HG03521 (cell line): Measurements from ENCODE around the gene TMEM205.
"Not testable (repeated sequence)": the region's sequence is repeated elsewhere in the genome, so short reads cannot be mapped to it uniquely, and the experiment has no call there.

ENCODE experiments used
- ATAC-seq: cut with Tn5 transposase; IDR thresholded peaks from one replicate; pipeline ENCODE4 v1.9.1; 2021; ENCODE audit warnings: mild to moderate bottlenecking, moderate library complexity; ENCODE audit not compliant: unreplicated experiment

Gene TMEM205

DNA sequence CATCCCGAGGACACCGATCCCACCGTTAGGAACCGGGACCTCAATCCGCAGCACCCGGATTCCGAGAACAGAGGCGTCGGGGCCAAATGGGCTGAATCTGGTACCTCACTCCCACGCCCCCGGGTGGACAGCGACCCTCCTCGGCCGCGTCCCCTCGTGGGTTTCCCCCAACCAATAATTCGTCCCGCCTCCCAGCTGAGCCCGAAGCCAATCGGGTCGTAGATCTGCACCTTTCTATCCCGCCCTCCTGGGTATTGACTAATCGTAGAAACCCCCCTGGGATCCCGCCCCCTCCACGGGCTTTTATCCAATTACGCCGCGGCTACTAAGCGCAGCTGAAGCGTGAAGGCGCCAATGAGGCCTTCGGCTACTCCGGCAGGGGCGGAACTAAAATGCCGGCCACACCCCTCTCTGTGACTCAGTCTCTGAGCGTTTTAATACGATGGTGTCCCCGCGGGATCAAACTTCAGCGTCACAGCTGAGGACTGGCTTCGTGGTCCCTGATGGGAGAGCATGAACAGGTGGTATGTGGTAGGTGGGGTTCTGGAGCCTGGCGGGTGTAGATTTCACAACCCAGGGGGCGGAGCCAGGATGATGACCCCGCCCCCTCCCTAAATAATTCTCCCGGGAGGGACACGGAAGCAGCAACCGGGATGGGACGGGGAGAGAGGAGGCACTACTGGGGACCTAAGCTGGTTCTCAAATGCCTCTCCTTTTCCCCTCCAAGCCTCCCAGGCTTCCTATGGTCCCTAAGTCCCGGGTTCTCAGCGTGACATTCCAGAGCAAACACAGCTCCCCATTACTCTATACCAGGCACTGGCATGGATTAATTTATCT is at the start of gene TMEM205, which contains the start of gene CCDC159:
Gene TMEM205 (minus strand): TSS at position 165 of the 837 bp plus-strand sequence. CDS start 649 bp downstream, outside the sequence.
Gene CCDC159 (plus strand): TSS at position 416 of the 837 bp plus-strand sequence. CDS start 88 bp downstream, at position 504.
- peak; percentile 91 for ATAC-seq

DNA sequence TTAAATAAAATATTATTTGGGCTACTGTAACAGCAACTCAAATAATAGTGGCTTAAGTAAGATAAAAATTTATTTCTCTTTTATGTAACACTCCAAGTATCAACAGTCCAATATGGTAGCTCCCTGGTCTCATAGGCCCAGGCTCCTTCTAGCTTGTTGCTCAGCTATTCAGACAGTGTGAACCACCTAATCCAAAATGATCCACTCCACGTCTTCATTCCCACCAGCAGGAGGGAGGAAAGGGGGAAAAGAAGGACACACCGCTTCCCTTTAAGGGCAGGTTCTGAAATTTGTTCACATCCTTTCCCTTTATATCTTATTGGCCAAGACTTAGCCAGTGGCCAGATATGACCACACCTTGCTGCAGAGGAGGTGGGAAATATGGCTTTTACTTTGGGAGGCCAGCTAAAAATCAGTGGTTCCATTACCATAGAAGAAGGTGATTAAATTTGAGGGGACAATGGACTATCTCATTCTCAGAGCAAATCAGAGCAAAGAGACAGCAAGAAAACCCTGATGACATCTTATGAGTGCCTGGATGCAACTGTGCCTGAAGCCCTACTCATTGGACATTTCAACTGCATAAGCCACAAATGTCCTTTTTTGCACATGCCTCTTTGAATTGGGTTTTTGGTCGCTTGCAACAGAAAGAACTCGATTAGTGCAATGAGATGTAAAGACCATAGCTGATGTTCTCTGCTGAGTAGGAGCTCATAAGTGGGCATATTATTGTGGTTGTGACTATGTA is 45.0 kb upstream of the TMEM205 start:
- no peak for ATAC-seq

DNA sequence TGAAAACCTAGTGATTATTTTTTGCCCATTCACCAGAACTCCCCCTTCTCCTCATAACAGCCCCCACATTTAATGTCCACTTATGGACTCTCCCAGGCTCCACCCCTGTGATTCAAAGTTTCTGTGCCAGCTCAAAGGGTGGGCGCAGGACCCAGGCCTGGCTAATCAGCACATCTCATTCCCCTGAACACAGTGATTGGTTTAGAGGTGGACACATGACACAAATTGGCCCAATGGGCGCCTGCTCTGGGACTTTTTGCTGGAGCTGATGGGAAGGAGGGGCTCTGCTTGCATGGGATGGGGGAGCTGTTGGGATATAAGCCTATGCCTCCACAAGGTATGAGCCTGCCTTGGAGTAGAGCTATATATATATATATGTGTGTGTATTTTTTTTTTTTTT is 44.3 kb upstream of the TMEM205 start:
- ATAC-seq = no peak

DNA sequence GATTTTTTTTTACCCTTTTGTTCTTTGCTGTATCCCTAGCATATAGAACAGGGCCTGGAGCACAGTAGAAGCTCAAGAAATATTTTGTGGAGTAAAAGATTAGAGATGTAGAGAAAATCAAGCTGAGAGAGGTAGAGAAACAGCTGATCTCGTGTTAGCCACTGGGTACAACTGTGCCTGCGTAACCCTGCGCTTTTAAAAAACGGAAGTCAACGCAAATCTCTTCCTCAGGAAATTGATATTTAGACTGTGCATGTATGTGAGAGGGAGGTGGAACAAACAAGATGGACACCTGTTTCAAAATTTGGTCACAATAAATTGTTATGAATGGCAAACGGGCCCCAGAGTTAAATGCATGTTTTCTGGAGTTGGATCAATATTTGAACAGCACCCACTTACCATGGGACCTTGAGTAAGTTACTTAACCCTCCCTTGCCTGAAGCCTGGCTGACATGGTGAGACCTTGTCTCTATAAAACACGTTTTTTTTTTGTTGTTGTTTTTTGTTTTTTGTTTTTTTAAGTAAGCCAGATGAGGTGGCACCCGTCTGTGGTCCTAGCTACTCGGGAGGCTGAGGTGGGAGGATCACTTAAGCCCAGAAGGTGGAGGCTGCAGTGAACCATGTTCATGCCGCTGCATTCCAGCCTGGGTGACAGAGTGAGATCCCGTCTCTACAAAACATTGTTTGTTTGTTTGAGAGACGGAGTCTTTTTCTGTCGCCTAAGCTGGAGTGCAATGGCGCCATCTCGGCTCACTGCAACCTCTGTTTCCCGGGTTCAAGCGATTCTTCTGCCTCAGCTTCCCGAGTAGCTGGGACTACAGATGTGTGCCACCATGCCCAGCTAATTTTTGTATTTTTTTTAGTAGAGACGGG is 41.3 kb upstream of the TMEM205 start:
- ATAC-seq = no peak

DNA sequence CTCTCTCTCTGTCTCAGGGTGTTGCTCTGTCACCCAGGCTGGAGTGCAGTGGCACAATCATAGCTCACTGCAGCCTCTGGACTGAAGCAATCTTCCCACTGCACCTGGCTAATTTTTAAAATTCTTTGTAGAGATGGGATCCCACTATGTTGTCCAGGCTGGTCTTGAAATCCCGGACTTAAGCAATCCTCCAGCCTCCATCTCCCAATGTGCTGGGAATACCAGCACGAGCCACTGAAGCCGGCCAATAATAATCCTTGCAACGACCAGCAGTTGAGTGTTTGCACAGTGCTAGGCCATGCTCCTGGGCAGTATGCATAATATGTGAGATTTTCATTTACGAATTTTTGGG is 38.7 kb upstream of the TMEM205 start:
- ATAC-seq = no peak

DNA sequence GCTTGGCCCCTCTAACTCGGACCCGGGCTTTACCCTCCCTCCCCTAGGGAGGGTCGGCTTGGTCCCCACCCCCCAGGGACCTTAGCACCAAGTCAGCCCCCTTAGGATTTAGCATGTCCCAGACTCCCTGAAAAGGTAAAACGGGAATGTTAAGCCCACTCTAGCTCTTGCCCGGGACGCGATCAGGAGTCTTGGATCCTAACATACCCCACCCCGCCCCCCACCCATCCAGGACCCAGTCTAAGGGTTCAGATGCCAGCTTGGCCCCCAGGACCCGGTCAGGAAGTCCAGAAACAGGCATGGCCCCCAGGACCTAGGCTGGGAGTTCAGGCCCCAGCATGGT is 37.6 kb upstream of the TMEM205 start:
- ATAC-seq = no peak

DNA sequence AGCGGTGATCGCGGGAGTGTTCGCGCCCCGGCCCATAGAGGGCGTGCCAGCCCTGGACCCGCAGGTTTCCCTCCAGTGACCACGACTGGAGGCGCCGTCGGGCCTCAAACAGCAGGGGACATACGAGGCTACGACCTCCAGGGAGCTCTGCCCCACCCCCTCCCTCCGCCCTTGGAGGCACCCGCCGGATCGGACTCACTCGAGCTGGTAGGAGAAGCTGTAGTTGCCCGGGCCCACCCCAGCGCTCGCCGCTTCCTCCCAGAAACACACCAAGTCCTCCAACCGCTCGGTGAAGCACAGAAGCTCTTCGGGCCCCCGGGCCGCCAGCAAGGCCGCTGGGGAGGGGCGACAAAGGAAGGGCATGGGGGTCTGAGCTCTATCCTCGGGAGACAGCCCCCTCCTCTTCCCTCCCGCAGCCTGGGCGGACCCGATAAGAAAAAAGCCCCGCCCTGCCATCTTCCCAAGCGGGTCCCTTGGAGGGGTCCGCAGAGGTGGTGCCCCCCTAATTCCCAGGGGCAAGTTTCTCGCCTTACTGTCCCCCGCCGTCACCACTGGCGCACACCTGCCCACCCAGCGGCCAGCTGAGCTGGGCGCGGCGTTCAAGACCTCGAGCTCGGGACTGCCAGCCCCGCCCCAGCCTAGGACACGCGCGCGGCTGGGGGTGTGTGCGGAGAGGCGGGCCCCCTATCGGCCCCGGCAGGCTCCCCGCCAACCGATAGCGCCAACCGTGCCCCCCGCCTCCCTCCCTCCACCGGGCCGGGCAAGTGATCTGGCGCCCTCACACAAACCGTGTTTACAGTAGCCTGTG is 37.0 kb upstream of the TMEM205 start:
- ATAC-seq = no peak

DNA sequence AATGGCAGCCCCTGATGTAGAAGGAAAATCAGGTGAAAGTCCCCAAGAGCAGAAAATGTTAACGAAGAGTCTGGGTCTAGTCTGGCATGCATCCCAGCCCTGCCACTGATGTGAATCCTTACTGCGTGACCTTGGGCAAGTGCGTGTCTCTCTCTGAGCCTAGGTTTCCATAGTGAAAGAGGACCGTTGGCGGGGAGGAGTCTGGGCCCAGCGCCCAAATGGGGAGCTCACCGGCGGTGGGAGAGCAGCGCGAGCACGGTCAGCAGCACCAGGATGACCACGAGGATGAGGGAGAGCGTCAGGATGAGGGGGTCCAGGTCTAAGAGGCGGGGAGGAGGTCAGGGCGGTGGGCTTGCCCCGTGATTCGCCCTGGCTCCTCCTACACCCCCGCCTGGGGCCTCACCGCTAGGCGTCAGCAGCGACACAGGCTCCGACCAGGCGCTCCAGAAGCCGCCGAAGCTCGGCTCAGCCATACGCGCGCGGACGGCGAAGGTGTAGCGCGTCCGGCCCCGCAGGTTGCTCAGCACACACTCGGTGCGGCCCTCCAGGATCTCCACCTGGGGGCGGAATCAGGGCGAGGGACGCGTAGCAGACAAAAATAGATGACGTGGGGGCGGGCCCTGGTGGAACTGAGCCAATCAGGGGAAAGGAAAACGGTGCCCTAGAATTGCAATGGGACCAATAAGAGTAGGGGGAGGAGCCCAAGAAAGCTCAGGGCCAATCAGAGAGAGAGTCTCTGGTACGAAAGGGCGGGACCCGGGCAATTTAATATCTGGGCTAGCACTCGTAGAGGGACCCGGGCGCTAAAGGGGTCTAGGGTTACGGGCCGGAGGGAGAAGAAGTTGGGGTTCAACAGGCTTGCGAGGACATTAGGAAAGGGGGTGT is 34.8 kb upstream of the TMEM205 start:
- peak; percentile 75 for ATAC-seq

DNA sequence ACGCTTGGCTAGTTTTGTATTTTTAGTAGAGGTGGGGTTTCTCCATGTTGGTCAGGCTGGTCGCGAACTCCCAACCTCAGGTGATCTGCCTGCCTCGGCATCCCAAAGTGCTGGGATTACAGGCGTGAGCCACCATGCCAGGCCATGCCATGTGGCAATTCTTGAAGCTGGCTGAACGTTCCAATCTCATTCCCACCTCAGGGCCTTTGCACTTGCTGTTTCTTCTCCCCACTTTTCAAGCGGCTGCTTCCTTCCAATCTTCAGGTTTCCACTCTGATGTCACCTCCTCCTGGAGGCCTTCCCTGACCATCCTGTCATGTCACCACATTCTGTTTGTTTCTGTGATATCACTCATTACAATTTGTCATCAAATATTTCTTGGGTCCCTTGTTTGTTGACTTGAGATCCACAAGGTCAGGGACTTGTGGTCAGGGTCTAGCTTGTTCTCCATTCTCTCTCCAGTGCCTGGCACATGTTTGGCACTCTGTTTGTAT is 33.8 kb upstream of the TMEM205 start:
- no peak for ATAC-seq

DNA sequence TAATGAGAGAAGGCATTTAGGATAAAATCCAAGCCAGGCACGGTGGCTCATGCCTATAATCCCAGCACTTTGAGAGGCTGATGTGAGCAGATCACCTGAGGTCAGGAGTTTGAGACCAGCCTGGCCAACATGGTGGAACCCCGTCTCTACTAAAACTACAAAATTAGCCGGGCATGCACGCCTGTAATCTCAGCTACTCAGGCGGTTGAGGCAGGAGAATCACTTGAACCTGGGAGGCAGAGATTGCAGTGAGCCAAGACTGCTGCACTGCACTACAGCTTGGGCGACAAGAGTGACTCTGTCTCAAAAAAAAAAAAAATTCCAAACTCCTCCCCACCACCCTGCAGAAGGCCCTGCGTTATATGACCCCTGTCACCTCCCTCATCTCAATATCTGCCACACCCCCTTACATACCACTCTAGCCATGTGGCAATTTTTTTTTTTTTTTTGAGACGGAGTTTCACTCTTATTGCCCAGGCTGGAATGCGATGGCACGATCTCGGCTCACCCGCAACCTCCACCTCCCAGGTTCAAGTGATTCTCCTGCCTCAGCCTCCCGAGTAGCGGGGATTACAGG is 33.3 kb upstream of the TMEM205 start:
- not testable (repeated sequence) for ATAC-seq

DNA sequence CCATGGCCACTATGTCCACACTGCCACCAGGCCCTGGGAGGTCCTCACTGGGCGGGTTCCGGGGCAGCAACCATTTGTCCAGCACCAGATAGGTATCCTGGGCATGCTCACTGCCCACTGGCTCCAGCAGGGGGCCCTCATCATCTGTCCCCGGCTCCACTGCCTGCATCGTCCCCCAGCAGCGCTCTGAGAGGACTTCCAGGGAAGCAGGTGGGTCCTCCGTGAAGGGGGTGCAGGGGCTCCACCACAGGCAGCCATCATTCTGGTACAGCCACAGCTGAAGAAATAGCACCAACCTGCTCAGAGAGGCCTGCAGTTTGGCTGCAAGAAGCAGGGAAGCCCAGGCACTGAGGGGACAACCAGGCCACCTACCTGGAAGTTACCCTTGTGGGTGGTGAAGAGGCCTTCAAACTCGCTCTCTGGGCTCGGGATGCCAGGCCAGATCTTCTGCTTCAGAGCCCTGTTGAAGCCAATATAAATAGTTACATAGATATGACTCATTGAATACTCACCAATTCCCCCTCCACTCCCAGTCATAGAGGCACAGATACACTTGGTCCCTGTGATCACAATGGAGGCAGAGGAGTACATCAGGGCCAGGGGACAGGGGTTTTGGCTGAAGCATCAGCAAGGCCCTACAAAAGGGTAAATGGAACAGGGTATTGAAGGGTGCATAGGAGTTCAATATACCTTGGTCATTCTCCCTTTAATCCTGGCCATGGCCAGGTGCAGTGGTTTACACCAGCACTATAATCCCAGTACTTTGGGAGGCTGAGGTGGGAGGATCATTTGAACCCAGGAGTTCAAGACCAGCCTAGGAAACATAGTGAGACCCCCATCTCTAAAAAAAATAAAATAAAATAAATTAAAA is 32.5 kb upstream of the TMEM205 start:
- ATAC-seq = no peak

DNA sequence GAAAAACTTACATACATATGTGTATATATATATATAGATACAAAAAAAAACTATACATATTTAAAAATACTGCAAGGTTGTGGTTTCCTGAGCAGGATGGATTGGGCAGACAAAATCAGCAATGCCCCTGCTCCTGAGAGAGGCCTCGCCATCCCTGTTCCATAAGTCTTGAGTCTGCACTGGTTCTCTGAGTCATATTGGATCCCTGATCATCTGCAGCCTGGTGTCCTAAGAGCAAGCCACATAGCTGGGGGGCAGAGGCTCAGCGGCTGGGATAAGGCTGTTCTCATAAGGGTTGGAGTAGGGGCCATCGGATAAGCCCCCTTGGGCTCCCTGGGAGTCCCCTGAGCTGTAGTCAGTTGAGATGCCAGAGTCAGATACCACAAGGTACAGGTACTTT is 31.7 kb upstream of the TMEM205 start:
- ATAC-seq = no peak

DNA sequence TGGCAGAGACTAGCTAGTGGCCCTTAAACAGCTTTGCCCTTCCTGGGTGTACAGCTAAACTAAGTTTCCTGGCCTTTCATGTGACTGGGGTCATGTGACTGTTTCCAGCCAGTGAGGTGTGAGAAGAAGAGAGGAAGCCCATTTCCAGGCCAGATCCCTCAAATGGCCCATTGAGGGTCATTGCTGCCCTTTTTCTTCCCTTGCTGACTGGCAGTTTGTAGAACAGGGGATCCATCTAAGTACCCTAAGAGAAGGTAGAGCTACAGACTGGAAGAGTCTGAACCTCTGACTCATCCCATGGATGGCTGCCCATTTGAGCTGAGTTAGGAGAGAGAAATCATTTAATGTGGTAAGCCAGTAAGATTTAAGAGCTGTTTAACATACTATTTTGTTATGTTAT is 31.2 kb upstream of the TMEM205 start:
- ATAC-seq = no peak

DNA sequence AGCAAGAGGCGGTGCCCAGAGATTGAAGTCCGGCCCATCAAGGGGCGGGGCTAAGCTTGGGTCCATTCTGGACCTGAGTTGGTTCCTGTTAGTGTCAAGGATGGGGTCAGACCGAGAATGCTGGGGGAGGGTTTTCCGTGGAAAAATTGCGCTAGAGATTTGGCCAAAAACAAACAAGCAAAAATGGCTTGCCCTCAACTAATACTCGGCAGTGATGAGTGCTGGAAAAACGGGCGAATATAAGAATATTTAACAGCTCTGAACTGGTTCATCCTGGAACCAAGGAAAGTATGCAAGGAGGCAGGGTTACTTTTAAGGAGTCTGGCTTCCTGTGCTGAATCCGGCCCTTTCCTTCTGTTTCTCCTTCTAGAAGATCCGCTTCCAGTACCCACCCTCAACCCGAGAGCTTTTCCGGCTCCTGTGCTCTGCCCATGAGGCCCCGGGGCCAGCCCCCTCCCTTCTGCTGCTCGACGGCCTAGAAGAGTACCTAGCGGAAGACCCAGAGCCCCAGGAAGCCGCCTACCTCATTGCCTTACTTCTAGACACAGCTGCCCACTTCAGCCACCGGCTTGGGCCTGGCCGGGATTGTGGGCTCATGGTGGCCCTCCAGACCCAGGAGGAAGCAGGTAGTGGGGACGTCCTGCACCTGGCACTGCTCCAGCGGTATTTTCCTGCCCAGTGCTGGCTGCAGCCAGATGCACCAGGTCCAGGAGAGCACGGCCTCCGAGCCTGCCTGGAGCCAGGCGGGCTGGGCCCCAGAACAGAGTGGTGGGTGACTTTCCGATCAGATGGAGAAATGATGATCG is 29.3 kb upstream of the TMEM205 start:
- ATAC-seq = no peak

DNA sequence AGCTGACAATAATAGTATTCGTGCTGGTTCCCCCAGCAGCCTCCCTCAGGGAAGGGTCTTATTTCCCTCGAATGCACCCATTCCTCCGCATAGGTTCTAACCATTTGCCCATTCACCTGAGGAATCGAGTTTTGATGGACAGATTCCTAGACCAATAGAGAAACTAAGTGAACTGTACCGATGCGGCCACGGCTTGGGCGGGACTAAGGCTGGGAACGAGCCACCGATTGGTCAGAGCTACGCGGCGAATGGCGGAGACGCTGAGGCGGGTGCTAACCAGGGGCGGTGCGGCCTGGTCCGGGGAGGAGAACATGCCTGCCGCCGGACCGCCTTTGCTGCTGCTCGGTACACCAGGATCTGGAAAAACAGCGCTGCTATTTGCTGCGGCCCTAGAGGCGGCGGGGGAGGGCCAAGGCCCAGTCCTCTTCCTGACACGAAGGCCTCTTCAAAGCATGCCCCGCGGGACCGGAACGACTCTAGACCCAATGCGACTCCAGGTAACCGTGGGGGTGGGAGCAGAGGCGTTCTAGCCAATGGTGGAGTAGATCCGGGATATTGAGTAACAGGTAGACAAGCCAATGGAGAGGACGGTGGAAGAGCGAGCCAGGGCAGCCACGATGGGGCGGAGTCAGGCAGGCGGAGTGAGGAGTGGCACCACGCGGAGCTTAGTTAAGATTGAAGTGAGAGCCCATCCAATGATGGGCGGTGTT is 28.5 kb upstream of the TMEM205 start, which contains the start of gene SWSAP1:
Gene SWSAP1 (plus strand): TSS at position 234 of the 710 bp plus-strand sequence. CDS start 15 bp downstream, at position 249.
- ATAC-seq = peak; percentile 86

DNA sequence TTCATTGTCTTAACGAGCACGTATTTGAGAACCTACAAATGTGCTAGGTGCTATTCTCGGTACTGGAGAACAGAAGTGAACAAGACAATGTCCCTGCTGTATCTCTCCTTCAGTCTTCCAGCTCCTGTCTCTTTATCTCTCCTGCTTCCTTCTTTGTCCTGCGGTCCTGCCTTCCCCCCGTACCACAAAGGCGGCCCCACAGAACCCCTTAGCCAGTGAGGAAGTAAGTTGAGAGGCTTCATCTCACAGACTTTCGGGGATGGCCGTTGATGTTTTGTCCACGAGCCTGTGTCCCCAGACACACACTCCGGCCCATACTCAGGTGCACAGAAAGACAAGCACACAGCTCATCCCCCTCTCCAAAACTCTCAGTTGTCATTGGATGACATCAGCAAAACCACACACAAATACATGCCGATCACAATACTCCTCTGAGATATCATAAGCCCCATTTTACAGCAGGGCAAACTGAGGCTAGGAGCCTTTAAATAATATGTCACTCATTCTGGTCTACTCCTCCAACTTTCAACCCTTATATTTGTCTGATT is 27.9 kb upstream of the TMEM205 start:
- ATAC-seq = no peak
